Effector CD8-positive, alpha-beta T cell (primary cell): ENCODE measurements around the gene ITGAL.

ENCODE experiments used
- DNase-seq: peaks from one replicate; lab custom pipeline; 2025; lab: John Stamatoyannopoulos, UW

The ITGAL gene

DNA sequence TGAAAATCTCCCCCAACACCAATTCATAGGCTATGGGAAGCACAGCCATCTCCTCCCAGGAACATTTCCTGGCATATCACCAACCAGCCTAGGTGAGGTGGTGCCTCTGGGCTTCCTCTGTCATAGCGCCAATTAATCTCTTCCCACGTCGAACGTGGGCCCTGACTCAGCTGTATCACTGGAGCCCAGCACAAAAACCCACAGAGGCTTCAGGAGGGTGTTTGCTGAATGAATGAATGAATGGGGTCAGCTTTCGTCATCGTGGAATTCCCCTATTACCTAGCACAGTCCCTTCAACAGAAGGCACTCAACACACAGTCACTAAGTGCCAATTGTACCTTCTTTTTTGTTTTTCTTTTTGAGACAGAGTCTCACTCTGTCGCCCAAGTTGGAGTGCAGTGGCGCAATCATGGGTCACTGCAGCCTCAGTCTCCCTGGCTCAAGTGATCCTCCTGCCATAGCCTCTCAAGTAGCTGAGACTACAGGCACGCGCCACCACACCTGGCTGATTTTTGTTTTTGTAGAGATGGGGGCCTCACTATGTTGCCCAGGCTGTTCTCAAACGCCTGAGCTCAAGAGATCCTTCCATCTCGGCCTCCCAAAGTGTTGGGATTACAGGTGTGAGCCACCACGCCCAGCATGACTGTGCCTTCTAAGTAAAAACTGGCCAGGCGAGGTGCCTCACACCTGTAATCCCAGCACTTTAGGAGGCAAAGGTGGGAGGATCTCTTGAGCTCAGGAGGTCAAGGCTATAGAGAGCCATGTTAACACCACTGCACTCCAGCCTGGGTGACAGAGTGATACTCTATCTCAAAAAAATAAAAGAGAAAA lies 94.8 kb downstream of the ITGAL start:
- DNase-seq = no peak

DNA sequence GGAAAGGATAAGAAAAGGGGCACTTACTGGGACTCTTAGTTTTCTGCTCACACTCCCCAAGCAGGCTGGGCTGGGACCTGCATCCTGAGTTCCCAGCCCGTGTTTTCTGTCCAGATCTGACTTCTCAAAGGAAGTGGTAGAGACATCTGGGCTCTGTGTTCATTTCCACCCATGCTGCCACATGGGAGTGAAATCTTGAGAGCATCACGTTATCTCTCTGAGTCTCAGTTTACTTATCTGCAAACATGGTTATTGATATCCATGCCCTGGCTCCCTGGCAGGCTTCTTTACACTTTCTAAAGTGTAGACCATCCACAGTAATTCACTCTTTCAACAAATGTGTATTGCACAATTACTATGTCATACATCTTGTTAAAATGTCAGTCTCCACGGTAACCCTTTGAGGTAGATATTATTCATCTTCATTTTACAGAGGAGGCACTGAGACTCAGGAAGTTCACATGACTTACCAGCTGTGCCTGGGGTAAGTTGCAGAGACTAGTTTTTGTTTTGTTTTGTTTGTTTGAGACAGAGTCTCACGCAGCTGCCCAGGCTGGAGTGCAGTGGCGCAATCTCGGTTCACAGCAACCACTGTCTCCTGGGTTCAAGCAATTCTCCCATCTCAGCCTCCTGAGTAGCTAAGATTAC lies 95.6 kb downstream of the ITGAL start:
- DNase-seq = no peak

DNA sequence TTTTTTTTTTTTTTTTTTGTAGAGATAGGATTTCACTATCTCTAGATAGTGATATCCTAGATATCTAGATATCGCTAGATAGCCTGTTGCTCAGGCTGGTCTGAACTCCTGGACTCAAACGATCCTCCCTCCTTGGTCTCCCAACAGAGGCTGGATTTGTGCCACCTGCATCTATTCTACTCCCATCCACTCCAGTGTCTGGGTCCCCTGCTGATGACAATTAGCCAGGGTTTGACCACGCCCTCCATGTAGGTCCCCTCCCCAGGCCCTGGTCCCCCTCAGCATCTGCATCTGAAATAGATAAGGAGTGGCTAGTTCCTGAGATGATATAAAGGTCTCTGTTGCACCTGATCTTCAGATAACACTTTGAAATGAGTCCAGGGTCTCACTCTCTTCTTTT lies 96.7 kb downstream of the ITGAL start:
- no peak for DNase-seq

DNA sequence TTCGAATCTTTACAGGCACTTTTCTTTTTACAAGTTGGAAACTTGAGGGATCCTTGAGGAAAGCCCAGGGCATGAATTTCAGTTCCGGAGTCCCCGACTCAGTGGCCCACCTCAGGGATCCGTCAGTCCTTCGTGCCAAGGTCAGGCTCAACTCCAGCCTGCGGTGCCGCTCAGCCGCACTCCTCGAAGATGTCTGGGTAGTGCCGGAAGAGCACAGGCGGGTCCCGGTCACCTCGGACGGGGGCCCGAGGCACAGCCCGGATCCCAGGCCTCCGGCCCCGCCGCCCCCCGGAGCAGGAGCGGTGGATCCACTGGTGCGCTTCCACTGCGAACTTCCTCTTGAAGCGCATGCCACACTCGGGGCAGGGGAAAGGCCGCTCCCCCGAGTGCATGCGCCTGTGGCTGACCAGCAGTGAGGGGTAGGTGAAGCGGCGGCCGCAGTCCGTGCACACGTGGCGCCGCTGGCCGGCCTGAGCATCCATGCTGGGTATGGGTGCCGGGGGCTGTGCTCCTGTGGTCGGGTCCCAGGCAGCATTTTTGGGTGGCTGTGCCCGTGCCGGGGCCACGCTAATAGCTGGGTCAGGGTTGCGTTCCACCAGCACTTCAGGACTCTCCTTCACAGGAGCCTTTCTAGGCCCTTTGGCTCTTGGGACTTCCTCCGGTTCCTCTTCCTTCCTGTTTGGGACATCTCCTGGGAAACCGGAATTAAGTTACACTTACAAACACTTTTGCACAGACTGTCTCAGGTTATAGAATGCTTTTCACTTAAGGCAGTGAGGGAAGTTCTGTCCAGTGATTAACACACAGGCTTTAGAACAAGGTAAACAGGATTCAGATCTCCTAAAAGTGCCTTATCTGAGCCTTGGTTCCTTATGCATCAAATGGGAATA lies 97.4 kb downstream of the ITGAL start:
- DNase-seq = no peak

DNA sequence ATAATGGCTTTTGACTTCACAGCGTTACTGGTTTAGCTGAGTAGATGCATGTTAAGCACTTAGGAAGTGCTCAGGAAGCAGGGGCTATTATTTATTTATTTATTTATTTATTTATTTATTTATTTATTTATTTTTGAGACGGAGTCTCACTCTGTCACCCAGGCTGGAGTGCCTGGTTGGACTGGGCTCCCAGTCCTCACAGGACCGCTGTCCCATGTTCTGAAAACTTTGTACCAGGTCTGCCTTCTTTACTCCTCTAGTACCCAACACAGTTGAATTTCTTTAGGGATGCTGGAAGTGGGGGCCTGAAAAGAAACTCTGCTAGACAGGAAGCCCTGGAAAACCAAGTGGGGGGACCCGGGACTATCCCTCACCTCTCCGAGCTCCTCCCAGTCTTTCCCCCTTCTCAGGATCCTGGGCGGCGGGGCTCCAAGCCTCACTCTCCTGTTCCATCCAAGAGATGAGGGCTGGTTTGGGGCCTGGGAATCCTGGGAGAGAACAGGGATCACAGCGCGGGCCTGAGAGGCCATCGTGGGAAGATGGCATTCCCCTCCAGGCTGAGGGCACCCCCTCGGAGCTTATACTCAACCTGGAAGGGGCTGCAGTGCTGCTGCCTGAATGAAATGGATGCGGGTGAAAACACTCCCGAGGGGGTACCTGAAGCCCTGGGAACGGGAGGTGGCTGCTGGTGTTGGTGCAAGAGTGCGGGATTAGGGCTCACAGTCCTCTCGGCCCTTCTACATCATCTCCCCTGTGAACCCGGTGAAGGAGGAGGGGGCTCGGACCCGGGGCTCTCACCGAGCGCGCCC lies 98.3 kb downstream of the ITGAL start:
- DNase-seq = no peak

DNA sequence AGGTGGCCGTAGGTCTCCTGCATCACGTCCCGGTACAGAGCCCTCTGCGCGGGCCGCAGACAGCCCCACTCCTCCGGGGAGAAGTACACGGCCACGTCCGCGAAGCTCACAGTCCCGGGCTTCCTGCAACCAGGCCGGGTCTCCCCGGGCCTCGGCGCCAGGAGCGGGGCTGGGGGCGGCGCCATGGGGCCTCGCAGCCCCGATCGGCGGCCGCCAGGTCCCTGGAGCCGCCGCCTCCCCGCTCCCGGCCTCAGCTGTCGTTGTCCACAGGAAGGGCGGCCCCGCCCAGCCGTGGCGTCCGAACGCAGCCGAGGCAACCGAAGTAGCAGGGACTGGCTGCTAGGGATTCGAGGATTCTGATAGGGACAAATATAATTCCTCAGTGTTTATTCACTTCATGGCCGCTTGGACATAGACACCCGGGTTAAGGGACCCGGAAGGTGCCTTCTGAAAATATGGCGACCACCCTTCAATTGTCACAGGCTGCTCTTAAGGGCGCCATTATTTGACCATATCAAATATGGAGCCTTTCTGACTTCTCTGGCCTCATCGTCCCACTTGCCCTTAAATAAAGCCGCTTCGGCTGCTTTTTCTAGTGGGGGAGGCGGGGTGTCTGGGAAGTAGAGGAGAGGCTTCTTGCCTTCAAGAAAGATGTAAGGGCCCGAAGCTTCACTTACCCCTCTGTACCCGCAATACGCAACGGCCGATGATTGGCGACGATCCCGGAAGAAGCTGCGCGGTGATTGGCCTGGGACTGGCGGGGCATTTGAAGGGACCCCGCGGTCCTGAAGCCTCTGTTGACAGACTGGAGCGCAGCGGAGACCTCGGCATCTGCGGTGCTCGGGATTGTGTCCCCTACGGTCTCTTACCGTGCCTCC lies 99.1 kb downstream of the ITGAL start, which contains the start of gene ZNF688:
TSS of gene ZNF688 (minus strand) at position 270 of the 878 bp plus-strand sequence. CDS start at position 185, 85 bp downstream.
- DNase-seq = peak; percentile 93
